Ovary (tissue), 9 donors: ENCODE data around the gene CD244. TPM values are rescaled to one million over a fixed set of nuclear protein-coding genes. Genes with fewer than 3 reads are reported as not detected.

Experiments
- DNase-seq, 5 donors: peaks; one replicate each; pipeline ENCODE4 v3.0.0-alpha.2; 2019 to 2020
- H3K27ac ChIP-seq, 2 donors: fragments of 200-600 bp; one replicate each; pipeline versions ENCODE4 v1.5.1 to v1.8.0; 2019 to 2022
- H3K27me3 ChIP-seq: fragments of 200-600 bp; one replicate; pipeline ENCODE4 v1.8.0; 2022
- H3K36me3 ChIP-seq: fragments of 200-600 bp; sonication (generic); one replicate; pipeline ENCODE4 v1.5.1; 2019
- H3K4me1 ChIP-seq: one replicate; pipeline ENCODE4 v1.8.1; 2013; ENCODE audit warnings: mild to moderate bottlenecking, moderate library complexity; ENCODE audit not compliant: insufficient read depth
- H3K4me3 ChIP-seq: fragments of 200-600 bp; sonication (generic); one replicate; pipeline ENCODE4 v1.5.1; 2017
- H3K9me3 ChIP-seq, 2 donors: fragments of 200-600 bp in 1 of 2; sonication (generic) in 1 of 2; one replicate each; pipeline versions ENCODE4 v1.5.1 to v1.8.1; 2013 to 2019; ENCODE audit warnings: mild to moderate bottlenecking in 1 of 2, moderate library complexity in 1 of 2
- EP300 ChIP-seq: sonication (generic); formaldehyde crosslinking; IDR thresholded peaks from one replicate; pipeline ENCODE4 v1.6.1; 2017; ENCODE audit warnings: antibody characterized with exemption
- POLR2A ChIP-seq: fragments of 450-650 bp; IDR thresholded peaks from one replicate; pipeline ENCODE4 v1.6.1; 2017; ENCODE audit warnings: antibody characterized with exemption, mild to moderate bottlenecking, moderate library complexity
- WGBS, 3 donors: extraction: QIAGEN DNeasy Blood & Tissue Kit in 1 of 3; methylation state at CpG; one replicate each; pipeline versions ENCODE4 v1.1.5 to v1.1.7; 2013 to 2017; 5-methylcytosine and 5-hydroxymethylcytosine counted together
- intact Hi-C, 4 donors: fragments of 100-400 bp; cut with DNase I; formaldehyde crosslinking; loops; one replicate each; pipeline versions ENCODE4 v1.11.0 to v1.15.1; 2022 to 2023
- polyA plus RNA-seq, 2 donors: library from polyadenylated mRNA; stranded (reverse); fragments of 200-250 nt in 1 of 2; fragments of 350-450 nt in 1 of 2; fragmentation: Illumina TruSeq in 1 of 2; extraction: RNeasy Lipid Tissue Mini Kit (QIAGEN cat#74804) in 1 of 2; gene quantifications; one replicate each; pipeline ENCODE4 v1.2.3, GENCODE V29; 2013 to 2014
- total RNA-seq, 7 donors: library from RNA; depleted of rRNA in 2 of 7; stranded (reverse); fragments of >200 nt in 2 of 7; fragmentation: NEBNext Ultra II Directional in 3 of 7; extraction: Animal tissue kit (Norgen Biotek cat#: 25700) in 3 of 7; gene quantifications; one replicate each; pipeline versions ENCODE4 v1.1.0 to v1.2.4, GENCODE V29; 2016 to 2023
- TF ChIP-seq, protein P1 (sequence below), 3 donors: fragments of 450-650 bp in 2 of 3; fragments of 200-600 bp in 1 of 3; IDR thresholded peaks; one replicate each; pipeline versions ENCODE4 v1.5.1 to v1.8.0; 2016 to 2022; ENCODE audit warnings: antibody characterized with exemption in 3 of 3, mild to moderate bottlenecking in 1 of 3
- donor health status: DM: no; HTN: no; CAD: no; lungs with moderate emphysema.
- donor health status: DM: no; HTN: no; CAD: no.
- donor health status: Bipolar disorder and iron deficiency.
- donor health status: DM: yes; HTN: yes; CAD: no.
- donor health status: DM: no; HTN: no; CAD: no.
- donor health status: DM: yes; HTN: yes; CAD: no.

Gene CD244
- total and polyA plus RNA-seq, 9 donors, result 0.45 to 3.1 (median 0.60) TPM

DNA sequence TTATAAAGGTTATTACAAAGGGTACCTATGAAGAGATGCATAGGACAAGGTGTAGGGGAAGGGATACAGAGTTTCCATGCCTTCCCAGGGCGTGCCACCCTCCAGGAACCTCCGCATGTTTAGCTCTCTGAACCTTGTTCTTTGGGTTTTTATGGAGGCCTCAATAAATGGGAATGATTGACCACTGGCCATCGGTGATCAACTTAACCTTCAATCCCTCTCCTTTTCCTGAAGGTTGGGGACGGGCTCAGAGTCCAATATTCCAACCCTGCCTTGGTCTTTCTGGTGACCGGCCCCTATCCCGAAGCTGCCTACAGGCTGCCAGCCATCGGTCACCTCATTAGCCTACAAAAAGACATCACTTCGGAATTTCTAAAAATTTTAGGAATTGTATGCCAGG, 11.7 kb downstream of the CD244 start:
- Histone ChIP-seq H3K27ac (no peak overlapping the region), H3K9me3 (no peaks in the 10 kb centered on the region), H3K27me3 (no peaks in the 10 kb centered on the region), H3K36me3 (no peaks in the 10 kb centered on the region), H3K4me3 (no peak overlapping the region), H3K4me1 (no peaks in the 10 kb centered on the region)
- DNase-seq, result no peak
- WGBS, 3 donors, result 91 to 95% (median 94%) methylated on average over 8 of the region's 8 CpGs
- TF ChIP-seq, protein P1, sequence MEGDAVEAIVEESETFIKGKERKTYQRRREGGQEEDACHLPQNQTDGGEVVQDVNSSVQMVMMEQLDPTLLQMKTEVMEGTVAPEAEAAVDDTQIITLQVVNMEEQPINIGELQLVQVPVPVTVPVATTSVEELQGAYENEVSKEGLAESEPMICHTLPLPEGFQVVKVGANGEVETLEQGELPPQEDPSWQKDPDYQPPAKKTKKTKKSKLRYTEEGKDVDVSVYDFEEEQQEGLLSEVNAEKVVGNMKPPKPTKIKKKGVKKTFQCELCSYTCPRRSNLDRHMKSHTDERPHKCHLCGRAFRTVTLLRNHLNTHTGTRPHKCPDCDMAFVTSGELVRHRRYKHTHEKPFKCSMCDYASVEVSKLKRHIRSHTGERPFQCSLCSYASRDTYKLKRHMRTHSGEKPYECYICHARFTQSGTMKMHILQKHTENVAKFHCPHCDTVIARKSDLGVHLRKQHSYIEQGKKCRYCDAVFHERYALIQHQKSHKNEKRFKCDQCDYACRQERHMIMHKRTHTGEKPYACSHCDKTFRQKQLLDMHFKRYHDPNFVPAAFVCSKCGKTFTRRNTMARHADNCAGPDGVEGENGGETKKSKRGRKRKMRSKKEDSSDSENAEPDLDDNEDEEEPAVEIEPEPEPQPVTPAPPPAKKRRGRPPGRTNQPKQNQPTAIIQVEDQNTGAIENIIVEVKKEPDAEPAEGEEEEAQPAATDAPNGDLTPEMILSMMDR (IDR thresholded peaks at IDR 0.05), result no peak
- TF ChIP-seq EP300 (no peak), POLR2A (no peak)
- intact Hi-C loops, result no loop called here

DNA sequence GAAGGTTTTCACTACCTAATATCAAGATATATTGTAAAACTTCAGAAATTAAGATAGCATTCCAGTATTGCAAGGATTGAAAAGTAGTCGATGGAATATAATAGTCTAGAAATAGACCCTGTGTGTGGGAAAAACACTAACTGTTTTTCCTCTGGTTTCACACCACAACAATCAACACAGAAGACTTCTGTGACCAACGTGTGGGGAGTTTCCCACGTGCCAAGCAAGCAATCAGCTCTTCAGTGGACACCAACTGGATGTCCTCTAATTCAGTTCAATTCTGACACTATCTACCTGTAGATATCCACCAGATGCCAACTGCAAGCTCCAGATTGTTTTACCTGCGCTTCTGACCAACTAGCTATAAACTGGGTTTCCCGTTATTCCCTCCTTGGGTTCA, 12.1 kb downstream of the CD244 start:
- intact Hi-C loops, result no loop called here
- Histone ChIP-seq H3K27me3 (no peaks in the 10 kb centered on the region), H3K4me1 (no peaks in the 10 kb centered on the region), H3K27ac (no peak overlapping the region), H3K9me3 (no peaks in the 10 kb centered on the region), H3K36me3 (no peaks in the 10 kb centered on the region), H3K4me3 (no peak overlapping the region)
- WGBS, 3 donors, result 84 to 89% (median 87%) methylated on average over 5 of the region's 5 CpGs
- TF ChIP-seq EP300 (no peak), POLR2A (no peak)
- TF ChIP-seq, protein P1 (IDR thresholded peaks at IDR 0.05), result no peak
- no peak for DNase-seq

DNA sequence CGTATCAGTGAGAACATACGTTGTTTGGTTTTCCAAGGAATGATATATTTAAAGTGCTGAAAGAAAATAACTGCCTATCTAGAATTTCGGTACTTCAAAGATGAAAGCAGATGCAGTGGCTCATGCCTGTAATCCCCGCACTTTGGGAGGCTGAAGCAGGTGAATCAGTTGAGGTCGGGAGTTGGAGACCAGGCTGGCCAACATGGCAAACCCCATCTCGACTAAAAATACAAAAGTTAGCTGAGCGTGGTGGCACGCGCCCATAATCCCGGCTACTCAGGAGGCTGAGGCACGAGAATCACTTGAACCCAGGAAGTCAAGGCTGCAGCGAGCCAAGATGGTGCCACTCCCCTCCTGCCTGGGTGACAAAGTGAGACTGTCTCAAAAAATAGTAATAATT, 16.4 kb downstream of the CD244 start:
- TF ChIP-seq, protein P1 (IDR thresholded peaks at IDR 0.05), result no peak
- no peak for TF ChIP-seq POLR2A
- no peak for TF ChIP-seq EP300
- DNase-seq, result no peak
- no peaks in the 10 kb centered on the region for H3K4me1 ChIP-seq
- no peak overlapping the region for H3K4me3 ChIP-seq
- no peak overlapping the region for H3K27ac ChIP-seq
- intact Hi-C loops, result no loop called here
- H3K27me3 ChIP-seq, result no peaks in the 10 kb centered on the region
- H3K36me3 ChIP-seq, result no peaks in the 10 kb centered on the region
- WGBS, 3 donors, result 72 to 76% (median 75%) methylated on average over 12 of the region's 12 CpGs
- H3K9me3 ChIP-seq, result no peaks in the 10 kb centered on the region

DNA sequence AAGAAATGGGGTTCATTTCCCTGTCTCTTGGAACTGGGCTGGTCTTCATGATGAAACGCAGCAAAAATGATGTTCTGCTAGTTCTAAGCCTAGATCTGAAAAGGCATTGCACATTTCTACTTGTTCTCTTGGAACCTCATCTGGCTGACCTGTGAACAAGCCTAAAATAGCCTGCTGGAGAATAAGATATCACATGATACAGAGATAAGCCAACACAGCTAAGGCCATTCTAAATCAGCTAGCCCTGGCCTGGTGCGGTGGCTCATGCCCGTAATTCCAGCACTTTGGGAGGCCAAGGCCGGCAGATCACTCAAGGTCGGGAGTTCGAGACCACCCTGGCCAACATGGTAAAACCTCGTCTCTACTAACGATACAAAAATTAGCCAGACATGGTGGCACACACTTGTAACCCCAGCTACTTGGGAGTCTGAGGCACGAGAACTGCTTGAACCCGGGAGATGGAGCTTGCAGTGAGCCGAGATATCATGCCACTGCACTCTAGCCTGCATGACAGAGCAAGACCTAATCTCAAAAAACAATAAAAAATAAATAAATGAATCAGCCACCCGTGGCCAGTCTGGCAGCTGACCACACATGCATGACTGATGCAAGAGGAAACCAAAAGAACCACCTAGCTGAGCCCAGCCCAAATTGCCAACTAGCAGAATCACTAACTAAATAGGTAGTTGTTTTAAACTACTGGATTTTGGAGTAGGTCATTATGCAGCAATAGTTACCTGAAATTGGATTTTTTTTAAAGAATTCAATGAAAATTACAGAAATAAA, 18.0 kb downstream of the CD244 start:
- Histone ChIP-seq H3K4me1 (no peaks in the 10 kb centered on the region), H3K36me3 (no peaks in the 10 kb centered on the region), H3K27me3 (no peaks in the 10 kb centered on the region), H3K4me3 (no peak overlapping the region), H3K9me3 (no peaks in the 10 kb centered on the region), H3K27ac (no peak overlapping the region)
- 92 to 94% (median 92%) methylated on average over 12 of the region's 12 CpGs for whole genome bisulfite sequencing, 3 donors
- TF ChIP-seq, protein P1 (IDR thresholded peaks at IDR 0.05), result no peak
- TF ChIP-seq POLR2A, result no peak
- no peak for TF ChIP-seq EP300
- no peak for DNase-seq
- intact Hi-C loops, result no loop called here
